MM.1S (cell line): ENCODE measurements around the gene ZNF446.

Source experiments
- CTCF ChIP-seq: fragments of 300-600 bp; sonication (generic); IDR thresholded peaks from 2 replicates; pipeline ENCODE4 v1.5.1; 2016; ENCODE audit warnings: antibody characterized with exemption, low read length, mixed read lengths
- EZH2 ChIP-seq: fragments of 300-600 bp; sonication (generic); optimal IDR thresholded peaks from 2 replicates; pipeline ENCODE3; 2017; ENCODE audit warnings: low read depth, mild to moderate bottlenecking, antibody characterized with exemption, low read length, mixed read lengths
- EZH2phosphoT487 ChIP-seq: fragments of 300-600 bp; sonication (generic); IDR thresholded peaks from 2 replicates; pipeline ENCODE4 v1.6.1; 2018; ENCODE audit warnings: antibody characterized with exemption, low read length

GRCh38 chr19:58513694-58514563, 37.8 kb downstream of the ZNF446 start:
- TF ChIP-seq CTCF (no peak), EZH2 (no peak), EZH2phosphoT487 (no peak)
